DMS53 treated with DMSO at 0.1 percent for 48 hours (cell line): ENCODE results near the gene BTG3.
A peak's percentile ranks its signal among the peaks of the same experiment; 100 is the strongest.

ENCODE experiments used
- DNase-seq: peaks from one replicate; lab custom pipeline; 2025; ENCODE audit not compliant: unreplicated experiment; lab: John Stamatoyannopoulos, UW

Gene BTG3

GRCh38 chr21:17590430-17590829, 22.3 kb downstream of the BTG3 start:
- DNase-seq = no peak

GRCh38 chr21:17585875-17586450, 26.7 kb downstream of the BTG3 start:
- DNase-seq = peak; percentile 56

- DNase-seq = no peak
These were observed 28.8 kb downstream of the BTG3 start for GRCh38 chr21:17583898-17584297.

- no peak for DNase-seq
These were observed 32.4 kb downstream of the BTG3 start for GRCh38 chr21:17580319-17580718.

- no peak for DNase-seq
These were observed 33.8 kb downstream of the BTG3 start for GRCh38 chr21:17578876-17579275.

GRCh38 chr21:17578162-17578561, 34.5 kb downstream of the BTG3 start:
- DNase-seq = peak; percentile 2

- DNase-seq = no peak
These were observed 35.0 kb downstream of the BTG3 start for GRCh38 chr21:17577701-17578100.

- no peak for DNase-seq
These were observed 36.4 kb downstream of the BTG3 start for GRCh38 chr21:17576080-17576835.

GRCh38 chr21:17575076-17575475, 37.6 kb downstream of the BTG3 start:
- DNase-seq = no peak

GRCh38 chr21:17572431-17572830, 40.3 kb downstream of the BTG3 start:
- DNase-seq = no peak

- no peak for DNase-seq
These were observed 41.9 kb downstream of the BTG3 start for GRCh38 chr21:17570786-17571185.

GRCh38 chr21:17560377-17561025, 52.2 kb downstream of the BTG3 start:
- DNase-seq = no peak

GRCh38 chr21:17554679-17555465, 57.8 kb downstream of the BTG3 start:
- DNase-seq = no peak

GRCh38 chr21:17554120-17554519, 58.6 kb downstream of the BTG3 start:
- DNase-seq = no peak

- no peak for DNase-seq
These were observed 60.3 kb downstream of the BTG3 start for GRCh38 chr21:17552410-17552809.

GRCh38 chr21:17550671-17551308, 61.9 kb downstream of the BTG3 start:
- DNase-seq = no peak

GRCh38 chr21:17548262-17548661, 64.4 kb downstream of the BTG3 start:
- DNase-seq = no peak

GRCh38 chr21:17545007-17545406, 67.7 kb downstream of the BTG3 start:
- DNase-seq = no peak
